ENCODE results near the gene CABCOCO1.

CABCOCO1 gene

DNA sequence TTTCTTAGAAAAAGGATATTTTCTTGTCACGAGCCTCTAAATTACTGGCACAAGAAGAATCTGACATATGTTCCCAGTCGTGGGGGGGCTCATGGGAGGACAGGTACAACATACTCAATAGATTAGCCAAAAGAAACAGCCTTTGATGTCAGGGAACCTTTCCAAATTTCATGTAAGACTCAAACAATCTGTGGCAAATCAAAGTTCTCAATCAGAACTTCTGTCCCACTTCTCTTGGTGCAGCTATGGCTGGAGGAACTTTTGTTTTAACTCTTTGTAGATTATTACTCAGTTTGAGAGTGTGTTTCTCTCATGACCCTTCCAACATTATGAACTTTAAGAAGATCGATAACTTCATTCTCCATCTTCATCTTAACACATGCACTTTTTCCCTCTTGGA is 124.4 kb downstream of the CABCOCO1 start:
- no peak for DNase-seq (ENCODE audit: low spot score)

DNA sequence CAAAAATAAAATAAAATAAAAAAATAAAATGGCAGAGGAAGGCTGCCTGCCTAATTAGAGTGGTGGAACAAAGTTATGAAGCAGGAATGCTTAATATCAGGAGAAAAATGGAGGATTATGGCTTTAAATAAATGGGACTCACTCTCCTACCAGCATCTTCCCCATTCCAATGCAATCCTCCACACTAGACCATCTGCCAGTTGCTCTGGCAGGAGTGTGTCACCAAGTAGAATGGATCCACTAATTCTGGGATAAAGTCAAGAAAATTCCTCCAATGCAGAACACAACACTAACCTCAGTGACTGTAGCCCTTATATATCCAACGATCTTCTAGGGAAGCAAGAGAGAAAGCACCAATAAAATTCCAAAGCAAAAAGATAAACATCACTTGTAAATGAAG is 126.3 kb downstream of the CABCOCO1 start:
- no peak for DNase-seq (ENCODE audit: low spot score)

DNA sequence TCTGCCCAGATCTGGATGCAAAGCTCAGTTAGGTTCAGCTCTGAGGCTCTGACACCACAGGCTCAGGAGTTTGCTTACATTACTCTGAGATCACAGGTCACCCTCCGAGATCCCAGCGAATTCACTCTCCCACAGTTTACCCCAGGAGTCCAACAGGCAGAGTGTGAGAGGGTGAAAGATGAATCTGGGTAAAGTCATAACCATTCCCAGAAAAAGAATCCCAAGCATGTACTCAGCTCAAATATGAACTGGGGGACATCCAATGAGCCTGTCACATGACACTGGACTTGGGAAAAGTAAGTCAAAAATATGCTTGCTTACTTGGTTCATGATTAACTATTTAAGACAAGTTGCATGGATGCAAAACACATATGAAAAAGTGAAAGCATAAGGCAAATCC is 128.5 kb downstream of the CABCOCO1 start:
- no peak for DNase-seq (ENCODE audit: low spot score)

DNA sequence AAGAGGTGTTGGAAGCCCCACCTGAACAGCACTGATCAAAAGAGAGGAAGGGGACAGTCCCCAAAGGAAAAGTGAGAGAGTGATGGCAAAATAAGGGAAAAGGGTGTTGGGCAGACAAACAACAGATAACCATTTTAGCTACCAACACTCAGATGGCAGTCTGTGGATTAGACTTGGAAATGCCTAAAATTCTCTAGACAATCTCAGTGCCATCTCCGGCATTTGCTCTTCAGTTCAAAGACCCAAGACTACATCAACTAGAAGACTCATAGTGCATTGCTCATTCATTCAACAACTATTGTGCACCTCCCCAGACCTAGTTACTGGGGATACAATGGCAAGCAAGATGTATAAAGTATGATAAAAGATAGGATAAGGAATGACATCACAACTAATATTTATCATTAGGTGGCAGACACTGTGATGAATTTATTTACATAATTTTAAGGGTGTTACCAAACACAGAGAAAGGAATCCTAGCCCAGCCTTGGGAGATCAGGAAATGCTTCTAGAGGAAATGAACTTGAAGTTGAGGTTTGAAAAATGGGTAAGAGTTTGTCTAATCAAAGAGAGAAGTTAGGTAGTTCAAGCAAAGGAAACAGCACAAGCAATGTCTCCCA is 129.5 kb downstream of the CABCOCO1 start:
- DNase-seq (ENCODE audit: low spot score): no peak

DNA sequence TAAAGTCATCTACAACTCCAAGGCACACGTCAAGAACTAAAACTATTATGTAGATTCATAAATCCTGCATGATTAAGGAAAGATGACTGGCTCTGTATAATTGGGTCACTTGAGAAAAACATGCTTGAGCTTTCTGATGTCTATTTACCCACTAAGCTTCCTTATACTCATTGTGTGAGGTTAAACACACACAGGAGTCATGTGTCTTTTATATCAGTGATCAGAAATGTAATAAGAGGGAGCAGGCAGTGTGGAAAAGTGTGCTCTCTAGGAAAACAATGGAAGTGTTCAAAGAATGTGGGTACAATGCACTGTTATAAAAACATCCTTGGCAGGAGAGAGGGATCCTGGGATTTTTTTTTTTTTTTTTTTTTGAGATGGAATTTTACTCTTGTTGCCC is 130.2 kb downstream of the CABCOCO1 start:
- no peak for DNase-seq (ENCODE audit: low spot score)

- DNase-seq (ENCODE audit: low spot score): no peak
Observed at GRCh38 chr10:61793760-61794703, 131.3 kb downstream of the CABCOCO1 start.

DNA sequence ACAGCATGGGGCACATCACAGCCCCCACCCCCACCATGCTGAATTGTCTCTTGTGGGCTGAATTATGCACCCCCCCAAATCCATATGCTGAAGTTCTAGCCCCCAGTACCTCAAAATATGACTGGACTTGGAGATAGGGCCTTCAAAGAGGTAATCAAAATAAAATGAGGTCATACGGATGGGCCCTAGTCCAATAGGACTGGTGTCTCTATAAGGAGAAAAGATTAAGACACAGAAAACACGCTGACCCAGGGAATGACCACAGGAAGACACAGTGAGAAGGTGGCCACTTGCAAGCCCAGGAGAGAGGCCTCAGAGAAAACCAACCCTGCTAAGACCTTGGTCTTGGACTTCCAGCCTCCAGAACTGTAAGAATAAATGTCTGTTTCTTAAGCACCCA is 132.4 kb downstream of the CABCOCO1 start:
- DNase-seq (ENCODE audit: low spot score): no peak

GRCh38 chr10:61795551-61795950 is 132.8 kb downstream of the CABCOCO1 start:
- no peak for DNase-seq (ENCODE audit: low spot score)

DNA sequence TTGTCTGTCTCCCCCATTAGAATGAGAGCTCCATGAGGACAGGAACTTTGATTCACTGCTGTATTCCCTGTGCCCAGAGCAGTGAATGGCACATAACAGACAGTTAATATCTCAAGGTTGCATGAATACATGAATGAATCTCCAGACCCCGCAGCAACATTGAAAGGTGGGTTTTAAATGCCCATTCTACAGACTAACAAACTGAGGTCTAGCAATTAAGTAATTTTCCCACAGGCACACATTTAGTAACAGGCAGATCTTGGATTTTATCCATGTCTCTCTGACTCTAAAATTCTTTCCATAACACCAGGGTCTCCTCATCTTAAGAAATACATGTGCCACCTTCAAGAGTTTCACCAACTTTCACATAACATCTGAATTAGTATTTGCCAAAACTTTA is 134.1 kb downstream of the CABCOCO1 start:
- DNase-seq (ENCODE audit: low spot score): no peak

- DNase-seq (ENCODE audit: low spot score): no peak
Observed at GRCh38 chr10:61797304-61798153, 134.8 kb downstream of the CABCOCO1 start.

DNA sequence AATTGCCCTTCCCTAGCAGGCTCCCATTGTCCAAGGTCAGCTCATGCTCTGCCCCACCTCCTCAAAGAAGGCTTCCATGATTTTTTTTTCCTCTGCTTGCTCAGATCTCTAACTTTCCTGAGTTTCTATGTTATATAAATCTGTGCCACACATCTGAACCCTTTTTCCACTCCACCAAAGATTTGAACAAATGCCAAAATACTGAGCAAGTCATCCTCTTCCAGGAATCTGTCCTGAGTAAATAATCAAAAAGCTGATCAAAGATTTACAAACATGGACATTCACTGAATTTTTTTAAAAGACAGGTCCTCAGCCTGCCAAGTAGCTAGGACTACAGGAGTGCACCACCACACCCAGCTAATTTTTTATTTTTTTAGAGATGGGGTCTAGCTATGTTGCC is 136.0 kb downstream of the CABCOCO1 start:
- DNase-seq (ENCODE audit: low spot score): no peak

GRCh38 chr10:61801484-61801883 is 138.8 kb downstream of the CABCOCO1 start:
- no peak for DNase-seq (ENCODE audit: low spot score)

- DNase-seq (ENCODE audit: low spot score): no peak
Observed at GRCh38 chr10:61803269-61803668, 140.5 kb downstream of the CABCOCO1 start.

GRCh38 chr10:61804414-61804813 is 141.7 kb downstream of the CABCOCO1 start:
- no peak for DNase-seq (ENCODE audit: low spot score)

DNA sequence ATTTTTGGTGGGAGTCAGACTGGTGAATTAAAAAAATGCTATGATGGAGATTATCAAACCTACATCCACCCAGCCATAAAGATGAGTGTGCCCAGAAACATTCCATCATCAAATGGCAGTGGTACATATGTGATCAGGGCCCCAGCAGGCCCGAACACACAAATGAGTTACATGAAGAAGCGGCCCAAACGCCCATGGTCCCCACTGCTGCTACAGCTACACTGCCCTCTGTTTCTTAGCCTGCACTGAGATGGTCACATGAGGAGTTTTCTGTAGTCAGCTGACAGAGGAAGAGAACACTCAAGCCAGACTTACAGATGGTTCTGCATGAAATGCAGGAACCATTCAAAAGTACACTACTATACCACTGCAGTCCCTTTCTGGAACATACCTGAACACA is 142.4 kb downstream of the CABCOCO1 start:
- no peak for DNase-seq (ENCODE audit: low spot score)

GRCh38 chr10:61810263-61810662 is 147.5 kb downstream of the CABCOCO1 start:
- no peak for DNase-seq (ENCODE audit: low spot score)

DNA sequence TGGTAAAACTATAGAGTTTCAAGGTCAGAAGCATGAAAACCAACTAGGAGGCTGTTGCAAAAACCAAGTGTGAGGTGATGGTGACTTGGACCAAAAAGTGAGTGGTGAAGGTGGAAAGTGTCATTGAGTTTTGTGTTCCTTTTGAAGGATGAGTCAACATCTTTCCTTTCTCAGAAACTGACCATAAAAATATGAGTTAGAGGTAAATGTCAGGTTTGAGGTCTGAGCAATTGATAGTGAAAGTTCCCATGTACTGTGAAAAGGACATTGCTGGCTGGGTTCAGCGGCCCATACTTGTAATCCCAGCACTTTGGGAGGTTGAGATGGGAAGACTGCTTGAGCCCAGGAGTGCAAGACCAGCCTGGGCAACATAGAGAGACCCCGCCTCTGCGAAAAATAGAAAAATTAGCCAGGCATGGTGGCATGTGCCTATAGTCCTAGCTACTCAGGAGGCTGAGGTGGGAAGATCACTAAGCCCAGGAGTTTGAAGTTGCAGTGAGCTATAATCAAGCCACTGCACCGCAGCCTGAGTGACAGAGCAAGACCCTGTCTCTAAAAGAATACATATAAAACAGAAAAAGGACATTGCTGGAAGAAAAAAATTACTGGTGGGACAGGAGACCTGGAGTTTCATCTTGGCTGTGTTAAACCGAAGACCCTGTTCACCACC is 149.5 kb downstream of the CABCOCO1 start:
- DNase-seq (ENCODE audit: low spot score): no peak

GRCh38 chr10:61812920-61813319 is 150.2 kb downstream of the CABCOCO1 start:
- no peak for DNase-seq (ENCODE audit: low spot score)

- DNase-seq (ENCODE audit: low spot score): no peak
Observed at GRCh38 chr10:61814160-61814559, 151.4 kb downstream of the CABCOCO1 start.

DNA sequence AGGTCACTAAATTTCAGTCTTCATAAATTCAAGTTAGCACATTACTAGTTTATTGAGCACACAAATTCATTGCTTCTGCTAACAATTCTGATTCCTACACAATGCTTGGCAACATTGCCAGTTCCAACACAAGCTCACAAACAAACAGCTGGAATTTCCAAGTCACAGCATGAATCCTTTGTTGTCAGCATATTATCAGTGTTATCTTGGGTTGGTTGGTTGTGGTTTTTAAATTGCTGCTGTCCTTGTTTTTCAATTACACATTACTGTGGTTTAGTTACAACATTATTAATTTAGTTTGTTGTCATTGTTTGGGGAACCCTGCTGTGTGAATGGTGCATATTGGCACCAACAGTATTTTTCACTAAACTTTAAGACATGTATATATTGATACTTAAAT is 152.8 kb downstream of the CABCOCO1 start:
- DNase-seq (ENCODE audit: low spot score): no peak

All from RKO (cell line).